ENCODE results near the gene SARDH. TPM values are rescaled to one million over a fixed set of nuclear protein-coding genes. Genes with fewer than 3 reads are reported as not detected.

Gene SARDH
- total RNA-seq, 4 donors from 2014 or later = 0.34 to 0.88 (median 0.57) TPM; not detected in 1

- TF ChIP-seq, protein P1, sequence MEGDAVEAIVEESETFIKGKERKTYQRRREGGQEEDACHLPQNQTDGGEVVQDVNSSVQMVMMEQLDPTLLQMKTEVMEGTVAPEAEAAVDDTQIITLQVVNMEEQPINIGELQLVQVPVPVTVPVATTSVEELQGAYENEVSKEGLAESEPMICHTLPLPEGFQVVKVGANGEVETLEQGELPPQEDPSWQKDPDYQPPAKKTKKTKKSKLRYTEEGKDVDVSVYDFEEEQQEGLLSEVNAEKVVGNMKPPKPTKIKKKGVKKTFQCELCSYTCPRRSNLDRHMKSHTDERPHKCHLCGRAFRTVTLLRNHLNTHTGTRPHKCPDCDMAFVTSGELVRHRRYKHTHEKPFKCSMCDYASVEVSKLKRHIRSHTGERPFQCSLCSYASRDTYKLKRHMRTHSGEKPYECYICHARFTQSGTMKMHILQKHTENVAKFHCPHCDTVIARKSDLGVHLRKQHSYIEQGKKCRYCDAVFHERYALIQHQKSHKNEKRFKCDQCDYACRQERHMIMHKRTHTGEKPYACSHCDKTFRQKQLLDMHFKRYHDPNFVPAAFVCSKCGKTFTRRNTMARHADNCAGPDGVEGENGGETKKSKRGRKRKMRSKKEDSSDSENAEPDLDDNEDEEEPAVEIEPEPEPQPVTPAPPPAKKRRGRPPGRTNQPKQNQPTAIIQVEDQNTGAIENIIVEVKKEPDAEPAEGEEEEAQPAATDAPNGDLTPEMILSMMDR (IDR thresholded peaks at IDR 0.05; ENCODE audit: low read depth) = no peak
These were observed 100.6 kb downstream of the SARDH start for GRCh38 chr9:133637451-133638055.

- TF ChIP-seq, protein P1 (IDR thresholded peaks at IDR 0.05; ENCODE audit: low read depth) = no peak
These were observed 101.2 kb downstream of the SARDH start for GRCh38 chr9:133636902-133637301.

GRCh38 chr9:133635533-133636531, 102.3 kb downstream of the SARDH start, which contains the start of gene DBH:
TSS of gene DBH (plus strand) at chr9:133636363. CDS start at chr9:133636372, 9 bp downstream.
- TF ChIP-seq, protein P1 (IDR thresholded peaks at IDR 0.05; ENCODE audit: low read depth) = no peak

DNA sequence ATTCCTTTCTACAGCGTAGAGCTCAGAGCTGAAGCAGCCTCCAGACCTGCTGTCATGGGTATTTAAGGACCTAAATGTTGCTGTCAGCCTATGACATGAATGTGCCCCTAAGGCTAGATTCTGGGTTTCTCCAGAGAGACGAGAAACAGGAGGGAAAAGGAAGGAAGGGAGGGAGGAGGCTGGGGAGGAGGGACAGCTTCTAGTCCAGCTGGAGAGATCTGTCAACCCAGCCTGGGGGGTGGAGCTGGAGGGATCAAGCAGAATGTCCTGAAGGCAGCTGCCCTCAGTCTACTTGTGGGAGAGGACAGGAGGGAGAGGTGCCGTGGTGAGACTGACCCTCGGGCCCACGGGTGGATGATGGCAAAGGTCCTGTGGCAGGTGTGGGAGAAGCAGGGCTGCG, 103.1 kb downstream of the SARDH start:
- TF ChIP-seq, protein P1 (IDR thresholded peaks at IDR 0.05; ENCODE audit: low read depth) = no peak

- TF ChIP-seq, protein P1 (IDR thresholded peaks at IDR 0.05; ENCODE audit: low read depth) = no peak
These were observed 104.0 kb downstream of the SARDH start for GRCh38 chr9:133634081-133634691.

- TF ChIP-seq, protein P1 (IDR thresholded peaks at IDR 0.05; ENCODE audit: low read depth) = no peak
These were observed 104.5 kb downstream of the SARDH start for GRCh38 chr9:133633681-133634080.

All from subcutaneous adipose tissue (tissue), 4 donors.